ENCODE results near the gene MCM3.

Gene MCM3

GRCh38 chr6:52245425-52245824 is 39.1 kb downstream of the MCM3 start:
- no peak for DNase-seq

- no peak for DNase-seq
Measured at GRCh38 chr6:52244400-52244799, 40.1 kb downstream of the MCM3 start, which contains the start of gene IL17F. IL17F (minus strand) TSS chr6:52244500; CDS start chr6:52244429, 71 bp downstream.

GRCh38 chr6:52243282-52243893 is 41.2 kb downstream of the MCM3 start:
- no peak for DNase-seq

- DNase-seq = no peak
Measured at GRCh38 chr6:52241819-52242218, 42.7 kb downstream of the MCM3 start.

GRCh38 chr6:52233975-52234823 is 50.3 kb downstream of the MCM3 start:
- no peak for DNase-seq

GRCh38 chr6:52233005-52233404 is 51.5 kb downstream of the MCM3 start:
- DNase-seq = no peak

- no peak for DNase-seq
Measured at GRCh38 chr6:52231406-52232127, 53.0 kb downstream of the MCM3 start.

- DNase-seq = no peak
Measured at GRCh38 chr6:52230685-52231084, 53.9 kb downstream of the MCM3 start.

GRCh38 chr6:52227495-52227894 is 57.0 kb downstream of the MCM3 start:
- no peak for DNase-seq

GRCh38 chr6:52221302-52221701 is 63.2 kb downstream of the MCM3 start:
- no peak for DNase-seq

- no peak for DNase-seq
Measured at GRCh38 chr6:52217761-52218160, 66.8 kb downstream of the MCM3 start.

- no peak for DNase-seq
Measured at GRCh38 chr6:52216932-52217575, 67.5 kb downstream of the MCM3 start.

GRCh38 chr6:52215787-52216186 is 68.8 kb downstream of the MCM3 start:
- DNase-seq = no peak
